Subcutaneous adipose tissue (tissue), 4 donors: ENCODE data around the gene NFS1. TPM values are rescaled to one million over a fixed set of nuclear protein-coding genes. Genes with fewer than 3 reads are reported as not detected.

Experiments
- CTCF ChIP-seq: fragments of 450-650 bp; IDR thresholded peaks from one replicate; pipeline ENCODE4 v1.5.1; 2016; ENCODE audit warnings: low read depth, mild to moderate bottlenecking, control low read depth, antibody characterized with exemption, moderate library complexity
- total RNA-seq, 4 donors: library from RNA; depleted of rRNA; stranded (reverse); fragments of >200 nt; gene quantifications; one replicate each; pipeline ENCODE4 v1.1.0, GENCODE V29; 2016

Gene NFS1
- total RNA-seq, 4 donors from 2014 or later: 17.4 to 34.7 (median 24.3) TPM

- TF ChIP-seq CTCF: no peak
Measured at GRCh38 chr20:35708502-35708901, 9.3 kb upstream of the NFS1 start.

- no peak for TF ChIP-seq CTCF
Measured at GRCh38 chr20:35704514-35705261, 5.5 kb upstream of the NFS1 start.

GRCh38 chr20:35702824-35703695 lies 3.9 kb upstream of the NFS1 start:
- no peak for TF ChIP-seq CTCF

GRCh38 chr20:35702051-35702823 lies 3.1 kb upstream of the NFS1 start:
- TF ChIP-seq CTCF: no peak

GRCh38 chr20:35700625-35701148 lies 1.5 kb upstream of the NFS1 start:
- TF ChIP-seq CTCF: no peak

GRCh38 chr20:35699957-35700624 lies 939 bp upstream of the NFS1 start:
- no peak for TF ChIP-seq CTCF
